OCI-LY7 (cell line): Measurements from ENCODE around the gene IPO11. TPM values are rescaled to one million over a fixed set of nuclear protein-coding genes. Genes with fewer than 3 reads are reported as not detected.

ENCODE experiments used
- BruUV-seq: library from RNA; stranded (reverse); fragments of 400-500 nt; replicated peaks from 2 replicates; lab custom pipeline; 2021; lab: Mats Ljungman, UMichigan
- CTCF ChIA-PET: fragments of 300-600 bp; sonication (Branson Sonifier 250); formaldehyde crosslinking; loops from one replicate; lab custom pipeline; 2022; ENCODE audit warnings: antibody characterized with exemption; ENCODE audit not compliant: unreplicated experiment; lab: Charles Lee
- POLR2A ChIA-PET: fragments of 300-600 bp; sonication (Branson Sonifier 250); formaldehyde crosslinking; loops from one replicate; lab custom pipeline; 2022; ENCODE audit warnings: antibody characterized with exemption; lab: Charles Lee
- DNase-seq: peaks from one replicate; pipeline ENCODE4 v3.0.0-alpha.2; 2015; ENCODE audit warnings: low spot score
- H2AFZ ChIP-seq: fragments of 200-600 bp; sonication (generic), shearing (Covaris generic); 2 replicates; pipeline ENCODE4 v1.6.1; 2014; ENCODE audit warnings: mild to moderate bottlenecking, antibody characterized with exemption, low read length, moderate library complexity
- H3K27ac ChIP-seq: fragments of 200-600 bp; sonication (generic); 2 replicates; pipeline ENCODE4 v1.5.1; 2014; ENCODE audit warnings: mixed run types, low read depth, mild to moderate bottlenecking, moderate library complexity, low read length, inconsistent platforms; ENCODE audit not compliant: poor library complexity, severe bottlenecking
- H3K36me3 ChIP-seq: fragments of 200-600 bp; sonication (generic); 2 replicates; pipeline ENCODE4 v1.6.1; 2014; ENCODE audit warnings: mild to moderate bottlenecking, antibody characterized with exemption, low read length, moderate library complexity, mixed read lengths; ENCODE audit not compliant: insufficient read depth
- H3K4me1 ChIP-seq: fragments of 200-600 bp; sonication (generic); 2 replicates; pipeline ENCODE4 v1.5.1; 2014; ENCODE audit warnings: mild to moderate bottlenecking, low read length; ENCODE audit not compliant: insufficient read depth, poor library complexity, severe bottlenecking
- H3K4me2 ChIP-seq: fragments of 200-600 bp; sonication (generic); 2 replicates; pipeline ENCODE4 v1.6.1; 2014; ENCODE audit warnings: mild to moderate bottlenecking, low read length
- H3K4me3 ChIP-seq: fragments of 200-600 bp; sonication (generic); 2 replicates; pipeline ENCODE4 v1.5.1; 2014; ENCODE audit warnings: mild to moderate bottlenecking, low read depth, low read length; ENCODE audit not compliant: poor library complexity, severe bottlenecking
- H3K79me2 ChIP-seq: fragments of 200-600 bp; sonication (generic); 2 replicates; pipeline ENCODE4 v1.6.1; 2016; ENCODE audit warnings: low read depth, mild to moderate bottlenecking, low read length, moderate library complexity, mixed read lengths; ENCODE audit not compliant: insufficient read depth
- H3K9me2 ChIP-seq: fragments of 200-600 bp; sonication (generic); 2 replicates; pipeline ENCODE4 v1.6.1; 2016; ENCODE audit warnings: mild to moderate bottlenecking, low read length, mixed read lengths; ENCODE audit not compliant: insufficient read depth
- H3K9me3 ChIP-seq: fragments of 200-600 bp; sonication (generic); 2 replicates; pipeline ENCODE4 v1.6.1; 2014; ENCODE audit warnings: mild to moderate bottlenecking, mixed run types, low read length, mixed read lengths
- H4K20me1 ChIP-seq: fragments of 200-600 bp; sonication (generic); 2 replicates; pipeline ENCODE4 v1.6.1; 2014; ENCODE audit warnings: mild to moderate bottlenecking, antibody characterized with exemption, low read length, moderate library complexity, mixed read lengths; ENCODE audit not compliant: insufficient read depth
- EZH2phosphoT487 ChIP-seq: fragments of 200-600 bp; sonication (generic); IDR thresholded peaks from 2 replicates; pipeline ENCODE4 v1.6.1; 2018; ENCODE audit warnings: low read depth, borderline replicate concordance, mild to moderate bottlenecking, mixed run types, antibody characterized with exemption, low read length, moderate library complexity, mixed read lengths
- intact Hi-C: fragments of 100-400 bp; cut with micrococcal nuclease; formaldehyde crosslinking; loops from one replicate; pipeline ENCODE4 v1.10.0; 2022; ENCODE audit not compliant: unreplicated experiment
- total RNA-seq, 2 experiments: library from RNA; depleted of rRNA in 1 of 2; stranded (reverse); fragments of >200 nt in 1 of 2; shearing (Covaris generic) in 1 of 2; gene quantifications; 2 replicates each; pipeline ENCODE4 v1.2.3, GENCODE V29; 2014 to 2022
- TF ChIP-seq, protein P1 (sequence below): fragments of 200-600 bp; sonication (generic); conservative IDR thresholded peaks from 2 replicates; pipeline ENCODE4 v1.5.1; 2014; ENCODE audit warnings: mild to moderate bottlenecking, antibody characterized with exemption, low read length, moderate library complexity, mixed read lengths

Gene IPO11
- total RNA-seq, 2 experiments from 2014 or later: 26.1 to 59.9 TPM

DNA sequence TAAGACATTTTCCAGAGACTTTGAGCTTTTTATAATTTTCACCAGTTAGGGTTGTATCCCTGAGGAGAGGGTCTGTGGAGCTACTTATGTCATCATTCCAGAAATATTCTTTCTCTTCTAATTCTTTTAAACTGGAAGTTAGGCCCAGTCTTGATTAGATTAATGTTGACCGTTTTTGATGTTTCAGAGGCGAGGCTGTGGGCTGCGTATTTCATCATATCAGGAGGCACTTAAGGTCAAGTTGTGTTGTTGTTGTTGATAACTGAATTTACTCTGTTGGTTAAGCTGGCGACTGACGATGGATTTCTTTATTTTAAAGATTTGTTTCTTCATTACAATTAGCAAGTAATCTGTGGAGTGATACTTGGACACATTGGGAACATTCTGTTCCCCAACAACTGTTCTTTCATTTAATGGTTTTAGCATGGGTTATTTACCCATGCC is 20.1 kb downstream of the IPO11 start:
- Histone ChIP-seq H3K36me3 (peaks cover 35% of the 10 kb centered on the region), H3K9me3 (0 out of 2 replicates have a peak, but pooled peaks cover 5% of the 10 kb centered on the region), H2AFZ (no peak overlapping the region), H3K9me2 (no peaks in the 10 kb centered on the region), H3K4me3 (no peak overlapping the region), H3K4me2 (no peak overlapping the region), H4K20me1 (peaks cover 6% of the 10 kb centered on the region), H3K27ac (no peak overlapping the region), H3K79me2 (peaks cover 85% of the 10 kb centered on the region), H3K4me1 (no peaks in the 10 kb centered on the region)
- intact Hi-C loops: no loop called here
- ChIA-PET POLR2A (interaction anchor here (0.6 to 2.6 kb wide), 5 partner anchors 8 to 201 kb away, joined by 3 to 9 read pairs (median 3); partner anchors contain the start of gene DIMT1), CTCF (no interaction called here)
- BruUV-seq: no TSS peak
- TF ChIP-seq EZH2phosphoT487: no peak
- TF ChIP-seq, protein P1, sequence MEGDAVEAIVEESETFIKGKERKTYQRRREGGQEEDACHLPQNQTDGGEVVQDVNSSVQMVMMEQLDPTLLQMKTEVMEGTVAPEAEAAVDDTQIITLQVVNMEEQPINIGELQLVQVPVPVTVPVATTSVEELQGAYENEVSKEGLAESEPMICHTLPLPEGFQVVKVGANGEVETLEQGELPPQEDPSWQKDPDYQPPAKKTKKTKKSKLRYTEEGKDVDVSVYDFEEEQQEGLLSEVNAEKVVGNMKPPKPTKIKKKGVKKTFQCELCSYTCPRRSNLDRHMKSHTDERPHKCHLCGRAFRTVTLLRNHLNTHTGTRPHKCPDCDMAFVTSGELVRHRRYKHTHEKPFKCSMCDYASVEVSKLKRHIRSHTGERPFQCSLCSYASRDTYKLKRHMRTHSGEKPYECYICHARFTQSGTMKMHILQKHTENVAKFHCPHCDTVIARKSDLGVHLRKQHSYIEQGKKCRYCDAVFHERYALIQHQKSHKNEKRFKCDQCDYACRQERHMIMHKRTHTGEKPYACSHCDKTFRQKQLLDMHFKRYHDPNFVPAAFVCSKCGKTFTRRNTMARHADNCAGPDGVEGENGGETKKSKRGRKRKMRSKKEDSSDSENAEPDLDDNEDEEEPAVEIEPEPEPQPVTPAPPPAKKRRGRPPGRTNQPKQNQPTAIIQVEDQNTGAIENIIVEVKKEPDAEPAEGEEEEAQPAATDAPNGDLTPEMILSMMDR: no peak
- no peak for DNase-seq

DNA sequence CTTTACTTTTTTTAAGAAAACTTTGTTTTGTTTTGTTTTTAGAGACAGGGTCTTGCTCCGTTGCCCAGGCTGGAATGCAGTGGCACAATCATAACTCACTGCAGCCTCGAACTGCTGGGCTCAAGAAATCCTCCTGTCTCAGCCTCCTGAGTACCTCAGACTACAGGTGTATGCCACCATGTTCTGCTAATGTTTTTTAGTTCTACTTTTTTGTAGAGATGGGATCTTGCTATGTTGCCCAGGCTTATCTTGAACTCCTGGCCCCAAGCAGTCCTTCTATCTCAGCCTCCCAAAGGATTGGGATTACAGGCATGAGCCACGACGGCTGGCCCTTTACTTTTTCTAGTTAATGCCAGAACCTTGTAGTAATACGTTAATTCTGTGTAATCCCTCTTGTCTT is 36.0 kb downstream of the IPO11 start:
- POLR2A ChIA-PET: interaction anchor here (0.7 to 1.1 kb wide), 2 partner anchors 10 to 29 kb away, joined by 3 read pairs; no protein-coding TSS in a partner anchor
- CTCF ChIA-PET: interaction anchor here (0.6 kb wide), 1 partner anchor 317 kb away, joined by 3 read pairs; no protein-coding TSS in a partner anchor

More for the DNA sequence above, 36.0 kb downstream of the IPO11 start:
- Histone ChIP-seq H2AFZ (no peak overlapping the region), H4K20me1 (0 out of 2 replicates have a peak, but pooled peaks cover 6% of the 10 kb centered on the region), H3K9me3 (no peaks in the 10 kb centered on the region), H3K27ac (no peak overlapping the region), H3K79me2 (peaks cover 3% of the 10 kb centered on the region; the same call in 1 of the 2 replicates), H3K36me3 (peaks cover 90% of the 10 kb centered on the region), H3K4me2 (no peak overlapping the region), H3K9me2 (no peaks in the 10 kb centered on the region), H3K4me1 (no peaks in the 10 kb centered on the region), H3K4me3 (no peak overlapping the region)
- no peak for DNase-seq
- intact Hi-C loops: no loop called here
- no TSS peak for BruUV-seq
- no peak for TF ChIP-seq EZH2phosphoT487
- TF ChIP-seq, protein P1: no peak
